Panc1 (cell line): ENCODE data around the gene CACNB1. TPM values are rescaled to one million over a fixed set of nuclear protein-coding genes. Genes with fewer than 3 reads are reported as not detected.

Experiments
- ATAC-seq: fragments of 200-7000 bp; cut with Tn5 transposase; 2 replicates; pipeline ENCODE4 v1.9.1; 2020; ENCODE audit warnings: mild to moderate bottlenecking, moderate library complexity
- BruUV-seq: library from RNA; stranded (reverse); fragments of 400-500 nt; replicated peaks from 2 replicates; lab custom pipeline; 2021; lab: Mats Ljungman, UMichigan
- CTCF ChIA-PET: fragments of 300-600 bp; sonication (Branson Sonifier 250); formaldehyde crosslinking; loops from one replicate; lab custom pipeline; 2022; ENCODE audit warnings: antibody characterized with exemption; lab: Charles Lee
- POLR2A ChIA-PET: fragments of 300-600 bp; sonication (Branson Sonifier 250); formaldehyde crosslinking; loops from one replicate; lab custom pipeline; 2022; ENCODE audit warnings: antibody characterized with exemption; lab: Charles Lee
- DNase-seq: peaks from one replicate; pipeline ENCODE4 v3.0.0-alpha.2; 2010; ENCODE audit warnings: low read depth, low spot score
- H3K27ac ChIP-seq: 2 replicates; pipeline ENCODE4 v1.5.1; 2011; ENCODE audit warnings: mild to moderate bottlenecking, low read length, inconsistent platforms
- H3K27me3 ChIP-seq: fragments of 200-500 bp; sonication (Bioruptor generic); 2 replicates; pipeline ENCODE4 v1.6.0; 2014; ENCODE audit warnings: low read length, inconsistent platforms; ENCODE audit not compliant: control insufficient read depth, insufficient read depth
- H3K36me3 ChIP-seq: fragments of 200-500 bp; sonication (Bioruptor generic); 2 replicates; pipeline ENCODE4 v1.5.1; 2014; ENCODE audit warnings: inconsistent platforms, mild to moderate bottlenecking, low read length, moderate library complexity; ENCODE audit not compliant: control insufficient read depth, insufficient read depth
- H3K4me1 ChIP-seq: 2 replicates; pipeline ENCODE4 v1.5.1; 2011; ENCODE audit warnings: inconsistent platforms, mild to moderate bottlenecking, low read length, moderate library complexity; ENCODE audit not compliant: control insufficient read depth, insufficient read depth
- H3K4me3 ChIP-seq, 2 experiments: 2 replicates each; pipeline ENCODE4 v1.5.1; 2011 to 2012; ENCODE audit warnings: low read depth in 2 of 2, low read length in 2 of 2, mild to moderate bottlenecking in 2 of 2, inconsistent platforms in 1 of 2, moderate library complexity in 1 of 2
- H3K9me3 ChIP-seq: fragments of 200-500 bp; sonication (Bioruptor generic); 2 replicates; pipeline ENCODE4 v1.5.1; 2014; ENCODE audit warnings: low read depth, mild to moderate bottlenecking, inconsistent platforms, low read length, moderate library complexity; ENCODE audit not compliant: control insufficient read depth, insufficient read depth
- POLR2AphosphoS5 ChIP-seq: IDR thresholded peaks from 2 replicates; pipeline ENCODE4 v1.6.1; 2012; ENCODE audit warnings: mild to moderate bottlenecking, low read depth, low read length, moderate library complexity
- SIN3A ChIP-seq: IDR thresholded peaks from 2 replicates; pipeline ENCODE4 v1.6.1; 2012; ENCODE audit warnings: low read depth, mild to moderate bottlenecking, low read length, moderate library complexity, borderline replicate concordance; ENCODE audit not compliant: insufficient read depth
- TCF7L2 ChIP-seq: IDR thresholded peaks from 2 replicates; pipeline ENCODE4 v1.6.1; 2011; ENCODE audit warnings: mild to moderate bottlenecking, low read depth, low read length, inconsistent platforms
- in situ Hi-C: cut with HindIII; loops from 2 replicates; pipeline ENCODE4 v1.10.0; 2016; ENCODE audit warnings: low sequenced_read_pairs, low pct_unique_long_range_greater_than_20kb
- intact Hi-C: fragments of 100-400 bp; cut with micrococcal nuclease; formaldehyde crosslinking; loops from one replicate; pipeline ENCODE4 v1.10.0; 2022; ENCODE audit not compliant: unreplicated experiment
- total RNA-seq: library from RNA; stranded (reverse); gene quantifications from one replicate; pipeline ENCODE4 v1.2.1, GENCODE V29; 2021; ENCODE audit not compliant: unreplicated experiment
- TF ChIP-seq, protein P1 (sequence below): fragments of 450-650 bp; IDR thresholded peaks from 2 replicates; pipeline ENCODE4 v1.5.1; 2017; ENCODE audit warnings: mild to moderate bottlenecking
- TF ChIP-seq, protein P2 (sequence below), 2 experiments: IDR thresholded peaks; 2 replicates each; pipeline ENCODE4 v1.6.1; 2011 to 2012; ENCODE audit warnings: low read depth in 2 of 2, control low read depth in 1 of 2, low read length in 1 of 2, mild to moderate bottlenecking in 1 of 2, moderate library complexity in 1 of 2; ENCODE audit not compliant: insufficient read depth in 1 of 2

Gene CACNB1
- total RNA-seq, 1 experiment from 2014 or later = 14.9 TPM

DNA sequence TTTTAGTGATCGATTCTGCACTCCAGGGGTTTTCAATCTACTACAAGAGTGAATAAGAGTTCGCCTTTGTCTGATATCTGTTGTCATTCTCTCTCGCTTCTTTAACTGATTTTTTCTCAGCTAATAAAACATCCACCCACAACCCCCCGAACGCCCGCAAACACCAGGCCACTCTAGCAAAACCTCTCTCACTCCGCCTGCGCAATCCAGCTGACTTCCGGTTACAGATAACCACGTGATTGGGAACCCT is 2.3 kb upstream of the CACNB1 start:
- Histone ChIP-seq H3K36me3 (peaks cover 15% of the 10 kb centered on the region; the same call in 1 of the 2 replicates), H3K27me3 (no peaks in the 10 kb centered on the region), H3K4me3 (peak overlapping the region; percentile 78 to 93), H3K9me3 (no peaks in the 10 kb centered on the region), H3K27ac (peak overlapping the region; percentile 97), H3K4me1 (peaks cover 28% of the 10 kb centered on the region)
- intact Hi-C loops (no loop called here), in situ Hi-C loops (no loop called here)
- ATAC-seq (peak; percentile 76), DNase-seq (peak; percentile 59)
- CTCF ChIA-PET = no interaction called here
- no TSS peak for BruUV-seq
- POLR2A ChIA-PET = interaction anchor here (0.6 to 0.8 kb wide), 4 partner anchors 39 to 144 kb away, joined by 3 to 10 read pairs (median 6); no protein-coding TSS in a partner anchor
- peak; percentile 65; the same call in 1 of the 2 replicates for TF ChIP-seq POLR2AphosphoS5
- TF ChIP-seq, protein P1, sequence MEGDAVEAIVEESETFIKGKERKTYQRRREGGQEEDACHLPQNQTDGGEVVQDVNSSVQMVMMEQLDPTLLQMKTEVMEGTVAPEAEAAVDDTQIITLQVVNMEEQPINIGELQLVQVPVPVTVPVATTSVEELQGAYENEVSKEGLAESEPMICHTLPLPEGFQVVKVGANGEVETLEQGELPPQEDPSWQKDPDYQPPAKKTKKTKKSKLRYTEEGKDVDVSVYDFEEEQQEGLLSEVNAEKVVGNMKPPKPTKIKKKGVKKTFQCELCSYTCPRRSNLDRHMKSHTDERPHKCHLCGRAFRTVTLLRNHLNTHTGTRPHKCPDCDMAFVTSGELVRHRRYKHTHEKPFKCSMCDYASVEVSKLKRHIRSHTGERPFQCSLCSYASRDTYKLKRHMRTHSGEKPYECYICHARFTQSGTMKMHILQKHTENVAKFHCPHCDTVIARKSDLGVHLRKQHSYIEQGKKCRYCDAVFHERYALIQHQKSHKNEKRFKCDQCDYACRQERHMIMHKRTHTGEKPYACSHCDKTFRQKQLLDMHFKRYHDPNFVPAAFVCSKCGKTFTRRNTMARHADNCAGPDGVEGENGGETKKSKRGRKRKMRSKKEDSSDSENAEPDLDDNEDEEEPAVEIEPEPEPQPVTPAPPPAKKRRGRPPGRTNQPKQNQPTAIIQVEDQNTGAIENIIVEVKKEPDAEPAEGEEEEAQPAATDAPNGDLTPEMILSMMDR = no peak

DNA sequence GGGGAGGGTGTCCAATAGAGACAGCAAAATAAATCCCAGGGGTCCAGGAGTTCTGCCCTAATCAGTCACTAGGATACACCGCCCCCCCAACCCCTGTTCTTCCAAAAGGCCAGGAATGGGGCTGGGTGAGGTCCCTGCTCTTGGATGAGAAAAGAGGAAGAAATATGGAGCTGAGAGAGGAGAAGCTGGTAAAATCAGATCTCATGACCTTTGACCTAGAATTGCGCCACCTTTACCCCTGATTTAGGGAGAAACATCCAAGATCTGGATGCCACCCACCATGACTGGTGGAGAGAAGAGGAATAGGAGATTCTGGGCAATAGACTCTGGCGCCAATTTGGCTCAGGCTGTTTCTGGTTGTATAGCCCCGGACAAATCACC is 707 bp upstream of the CACNB1 start:
- peak overlapping the region; percentile 68 to 69 for H3K4me3 ChIP-seq
- intact Hi-C loops = no loop called here

More for the DNA sequence above, 707 bp upstream of the CACNB1 start:
- DNase-seq (no peak), ATAC-seq (no peak)
- POLR2A ChIA-PET = no interaction called here
- no peaks in the 10 kb centered on the region for H3K27me3 ChIP-seq
- BruUV-seq = no TSS peak
- TF ChIP-seq TCF7L2 = no peak
- TF ChIP-seq, protein P2, sequence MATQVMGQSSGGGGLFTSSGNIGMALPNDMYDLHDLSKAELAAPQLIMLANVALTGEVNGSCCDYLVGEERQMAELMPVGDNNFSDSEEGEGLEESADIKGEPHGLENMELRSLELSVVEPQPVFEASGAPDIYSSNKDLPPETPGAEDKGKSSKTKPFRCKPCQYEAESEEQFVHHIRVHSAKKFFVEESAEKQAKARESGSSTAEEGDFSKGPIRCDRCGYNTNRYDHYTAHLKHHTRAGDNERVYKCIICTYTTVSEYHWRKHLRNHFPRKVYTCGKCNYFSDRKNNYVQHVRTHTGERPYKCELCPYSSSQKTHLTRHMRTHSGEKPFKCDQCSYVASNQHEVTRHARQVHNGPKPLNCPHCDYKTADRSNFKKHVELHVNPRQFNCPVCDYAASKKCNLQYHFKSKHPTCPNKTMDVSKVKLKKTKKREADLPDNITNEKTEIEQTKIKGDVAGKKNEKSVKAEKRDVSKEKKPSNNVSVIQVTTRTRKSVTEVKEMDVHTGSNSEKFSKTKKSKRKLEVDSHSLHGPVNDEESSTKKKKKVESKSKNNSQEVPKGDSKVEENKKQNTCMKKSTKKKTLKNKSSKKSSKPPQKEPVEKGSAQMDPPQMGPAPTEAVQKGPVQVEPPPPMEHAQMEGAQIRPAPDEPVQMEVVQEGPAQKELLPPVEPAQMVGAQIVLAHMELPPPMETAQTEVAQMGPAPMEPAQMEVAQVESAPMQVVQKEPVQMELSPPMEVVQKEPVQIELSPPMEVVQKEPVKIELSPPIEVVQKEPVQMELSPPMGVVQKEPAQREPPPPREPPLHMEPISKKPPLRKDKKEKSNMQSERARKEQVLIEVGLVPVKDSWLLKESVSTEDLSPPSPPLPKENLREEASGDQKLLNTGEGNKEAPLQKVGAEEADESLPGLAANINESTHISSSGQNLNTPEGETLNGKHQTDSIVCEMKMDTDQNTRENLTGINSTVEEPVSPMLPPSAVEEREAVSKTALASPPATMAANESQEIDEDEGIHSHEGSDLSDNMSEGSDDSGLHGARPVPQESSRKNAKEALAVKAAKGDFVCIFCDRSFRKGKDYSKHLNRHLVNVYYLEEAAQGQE (IDR thresholded peaks at IDR 0.05; ENCODE audit: insufficient read depth in 1 of 2, low read depth in 2 of 2, low read length in 1 of 2) = no peak
- no peak for TF ChIP-seq POLR2AphosphoS5
- TF ChIP-seq, protein P1 = no peak
- no peak for TF ChIP-seq SIN3A
- H3K4me1 ChIP-seq = peaks cover 28% of the 10 kb centered on the region
- H3K36me3 ChIP-seq = peaks cover 15% of the 10 kb centered on the region; the same call in 1 of the 2 replicates
- CTCF ChIA-PET = no interaction called here
- no peaks in the 10 kb centered on the region for H3K9me3 ChIP-seq
- peak overlapping the region; percentile 79 for H3K27ac ChIP-seq
- in situ Hi-C loops = no loop called here
